ENCODE measurements around the gene INHBB. TPM values are rescaled to one million over a fixed set of nuclear protein-coding genes. Genes with fewer than 3 reads are reported as not detected.
A peak's percentile ranks its signal among the peaks of the same experiment; 100 is the strongest.

INHBB gene
- total RNA-seq, 2 experiments from 2014 or later, result not detected

DNA sequence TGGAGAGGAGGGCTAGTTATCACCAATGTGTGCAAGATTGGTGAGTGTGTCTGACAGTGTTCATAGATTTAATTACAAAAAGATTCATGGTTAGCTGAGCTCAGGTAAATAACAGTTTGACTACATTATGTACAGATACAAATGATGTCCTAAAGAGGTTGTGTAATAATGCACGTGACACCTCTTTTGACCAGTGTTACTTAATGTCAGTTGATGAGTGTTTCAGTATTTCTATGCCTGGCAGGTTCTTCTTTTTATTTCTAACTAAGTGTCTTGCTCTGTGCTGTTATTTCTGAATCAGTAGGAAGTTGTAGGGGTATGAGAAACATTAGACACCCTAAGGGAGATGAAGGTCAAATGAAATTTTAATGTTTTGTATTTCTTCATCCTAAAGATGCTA, 7.9 kb upstream of the INHBB start:
- TF ChIP-seq, protein P1, sequence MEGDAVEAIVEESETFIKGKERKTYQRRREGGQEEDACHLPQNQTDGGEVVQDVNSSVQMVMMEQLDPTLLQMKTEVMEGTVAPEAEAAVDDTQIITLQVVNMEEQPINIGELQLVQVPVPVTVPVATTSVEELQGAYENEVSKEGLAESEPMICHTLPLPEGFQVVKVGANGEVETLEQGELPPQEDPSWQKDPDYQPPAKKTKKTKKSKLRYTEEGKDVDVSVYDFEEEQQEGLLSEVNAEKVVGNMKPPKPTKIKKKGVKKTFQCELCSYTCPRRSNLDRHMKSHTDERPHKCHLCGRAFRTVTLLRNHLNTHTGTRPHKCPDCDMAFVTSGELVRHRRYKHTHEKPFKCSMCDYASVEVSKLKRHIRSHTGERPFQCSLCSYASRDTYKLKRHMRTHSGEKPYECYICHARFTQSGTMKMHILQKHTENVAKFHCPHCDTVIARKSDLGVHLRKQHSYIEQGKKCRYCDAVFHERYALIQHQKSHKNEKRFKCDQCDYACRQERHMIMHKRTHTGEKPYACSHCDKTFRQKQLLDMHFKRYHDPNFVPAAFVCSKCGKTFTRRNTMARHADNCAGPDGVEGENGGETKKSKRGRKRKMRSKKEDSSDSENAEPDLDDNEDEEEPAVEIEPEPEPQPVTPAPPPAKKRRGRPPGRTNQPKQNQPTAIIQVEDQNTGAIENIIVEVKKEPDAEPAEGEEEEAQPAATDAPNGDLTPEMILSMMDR (IDR thresholded peaks at IDR 0.05), result no peak
- no peak overlapping the region for H3K27ac Mint-ChIP-seq
- Histone ChIP-seq H3K36me3 (ENCODE audit: insufficient read depth, low read length) (no peaks in the 10 kb centered on the region), H3K4me1 (ENCODE audit: insufficient read depth, low read length) (peaks cover 3% of the 10 kb centered on the region), H3K4me3 (ENCODE audit: low read length) (no peak overlapping the region), H3K9me3 (ENCODE audit: control insufficient read depth in 1 of 2, insufficient read depth in 1 of 2, low read length in 2 of 2) (peaks cover 0 to 12% of the 10 kb centered on the region in 2 experiments), H3K27me3 (ENCODE audit: control insufficient read depth in 1 of 2, insufficient read depth in 2 of 2, low read length in 2 of 2) (peaks cover 33 to 34% of the 10 kb centered on the region in 2 experiments), H3K27ac (ENCODE audit: low read depth in 1 of 2, low read length in 2 of 2) (no peak overlapping the region)
- no peak overlapping the region for H3K4me3 Mint-ChIP-seq
- ATAC-seq (ENCODE audit: poor library complexity), result no peak
- peak in 2 of 14 experiments; percentile 38 to 47 for DNase-seq
- peaks cover 81% of the 10 kb centered on the region for H3K27me3 Mint-ChIP-seq
- H3K9me3 Mint-ChIP-seq, result no peaks in the 10 kb centered on the region
- intact Hi-C loops (cut with DNase I, micrococcal nuclease), result no loop called here
- H3K36me3 Mint-ChIP-seq (ENCODE audit: low read depth), result no peaks in the 10 kb centered on the region
- ChIA-PET CTCF (no interaction called here), POLR2A (no interaction called here)
- peaks cover 4% of the 10 kb centered on the region for H3K4me1 Mint-ChIP-seq (ENCODE audit: low read depth)

DNA sequence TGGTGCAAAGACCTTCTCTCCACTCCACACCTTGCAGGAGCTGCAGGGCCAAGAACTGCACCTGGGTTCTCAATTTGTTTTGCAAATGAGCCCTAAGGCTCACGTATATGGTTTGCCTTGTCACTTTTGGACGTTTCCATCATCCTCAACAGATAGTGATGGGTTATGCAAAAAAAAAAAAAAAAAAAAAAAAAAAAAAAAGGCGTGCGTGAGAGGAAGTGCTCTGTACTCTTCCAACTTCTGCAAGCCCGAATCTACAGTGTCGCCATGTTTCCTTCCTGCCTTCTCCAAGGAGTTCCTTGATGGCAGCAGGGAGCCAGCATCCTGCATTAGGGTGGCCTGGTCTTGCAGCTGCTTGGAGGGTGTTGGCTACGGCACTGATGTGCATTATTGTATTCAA, 4.0 kb upstream of the INHBB start:
- Mint-ChIP-seq H3K27me3 (peaks cover 66% of the 10 kb centered on the region), H3K4me3 (peak overlapping the region; percentile 44), H3K9me3 (no peaks in the 10 kb centered on the region), H3K27ac (no peak overlapping the region), H3K36me3 (ENCODE audit: low read depth) (no peaks in the 10 kb centered on the region), H3K4me1 (ENCODE audit: low read depth) (peaks cover 10% of the 10 kb centered on the region)
- Histone ChIP-seq H3K4me1 (ENCODE audit: insufficient read depth, low read length) (peaks cover 26% of the 10 kb centered on the region), H3K36me3 (ENCODE audit: insufficient read depth, low read length) (no peaks in the 10 kb centered on the region), H3K9me3 (ENCODE audit: control insufficient read depth in 1 of 2, insufficient read depth in 1 of 2, low read length in 2 of 2) (peaks cover 0 to 12% of the 10 kb centered on the region in 2 experiments), H3K4me3 (ENCODE audit: low read length) (no peak overlapping the region), H3K27me3 (ENCODE audit: control insufficient read depth in 1 of 2, insufficient read depth in 2 of 2, low read length in 2 of 2) (peaks cover 42 to 51% of the 10 kb centered on the region in 2 experiments), H3K27ac (ENCODE audit: low read depth in 1 of 2, low read length in 2 of 2) (no peak overlapping the region)
- ATAC-seq (ENCODE audit: poor library complexity) (no peak), DNase-seq (no peak)
- TF ChIP-seq, protein P1 (IDR thresholded peaks at IDR 0.05), result no peak
- intact Hi-C loops (cut with DNase I, micrococcal nuclease), result loop anchor here in 1 of 2 experiments (2.0 kb wide), 1 partner anchor 339 kb away; no protein-coding TSS in a partner anchor
- ChIA-PET POLR2A (no interaction called here), CTCF (no interaction called here)

DNA sequence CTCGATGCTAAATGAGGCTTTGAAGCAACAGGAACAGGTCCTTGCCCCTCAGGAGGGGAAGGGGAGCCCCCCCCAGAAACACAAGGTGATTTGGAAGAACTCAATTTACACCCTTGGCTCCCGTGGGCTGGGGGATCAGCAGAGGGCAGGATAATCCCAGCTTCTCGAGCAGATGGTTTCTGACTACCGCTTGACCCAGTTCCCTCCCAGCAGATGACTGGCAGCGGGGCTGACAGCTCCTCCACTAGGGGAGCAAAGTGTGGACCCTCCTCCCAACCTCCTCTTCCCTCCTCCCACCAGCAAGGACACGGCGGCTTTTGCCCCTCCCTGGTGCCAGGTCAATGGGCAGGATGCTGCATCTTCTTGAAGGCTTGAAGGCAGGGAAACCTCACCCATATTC, 3.5 kb upstream of the INHBB start:
- no peak overlapping the region for H3K27ac ChIP-seq (ENCODE audit: low read depth in 1 of 2, low read length in 2 of 2)
- H3K9me3 Mint-ChIP-seq, result no peaks in the 10 kb centered on the region
- peaks cover 0 to 16% of the 10 kb centered on the region in 2 experiments for H3K9me3 ChIP-seq (ENCODE audit: control insufficient read depth in 1 of 2, insufficient read depth in 1 of 2, low read length in 2 of 2)
- peaks cover 42 to 56% of the 10 kb centered on the region in 2 experiments for H3K27me3 ChIP-seq (ENCODE audit: control insufficient read depth in 1 of 2, insufficient read depth in 2 of 2, low read length in 2 of 2)
- peak overlapping the region; percentile 44 for H3K4me3 Mint-ChIP-seq
- no peak overlapping the region for H3K27ac Mint-ChIP-seq
- ChIA-PET POLR2A (no interaction called here), CTCF (no interaction called here)
- intact Hi-C loops (cut with DNase I, micrococcal nuclease), result loop anchor here in 1 of 2 experiments (2.0 kb wide), 1 partner anchor 338 kb away; no protein-coding TSS in a partner anchor
- ATAC-seq (ENCODE audit: poor library complexity), result no peak
- H3K36me3 Mint-ChIP-seq (ENCODE audit: low read depth), result no peaks in the 10 kb centered on the region
- no peaks in the 10 kb centered on the region for H3K36me3 ChIP-seq (ENCODE audit: insufficient read depth, low read length)
- peaks cover 66% of the 10 kb centered on the region for H3K27me3 Mint-ChIP-seq
- DNase-seq, result no peak
- TF ChIP-seq, protein P1 (IDR thresholded peaks at IDR 0.05), result no peak
- peaks cover 15% of the 10 kb centered on the region for H3K4me1 Mint-ChIP-seq (ENCODE audit: low read depth)
- H3K4me1 ChIP-seq (ENCODE audit: insufficient read depth, low read length), result peaks cover 31% of the 10 kb centered on the region
- no peak overlapping the region for H3K4me3 ChIP-seq (ENCODE audit: low read length)
